Nephron progenitor cell (in vitro differentiated cells): ENCODE data around the gene LIN54.
"Not testable (repeated sequence)": the region's sequence is repeated elsewhere in the genome, so short reads cannot be mapped to it uniquely, and the experiment has no call there.

Experiments
- DNase-seq: peaks from one replicate; pipeline ENCODE4 v3.0.0; 2021
- H3K27ac Mint-ChIP-seq: 2 replicates; pipeline ENCODE4 v1.8.0; 2021; ENCODE audit warnings: mild to moderate bottlenecking, moderate library complexity, mixed read lengths
- H3K27me3 Mint-ChIP-seq: 2 replicates; pipeline ENCODE4 v1.8.0; 2021; ENCODE audit warnings: mild to moderate bottlenecking, low read depth, mixed read lengths; ENCODE audit not compliant: poor library complexity
- H3K36me3 Mint-ChIP-seq: 2 replicates; pipeline ENCODE4 v1.8.0; 2021; ENCODE audit warnings: low read depth, mixed read lengths
- H3K4me1 Mint-ChIP-seq: 2 replicates; pipeline ENCODE4 v1.8.0; 2021; ENCODE audit warnings: mixed read lengths
- H3K4me3 Mint-ChIP-seq: 2 replicates; pipeline ENCODE4 v1.8.0; 2021; ENCODE audit warnings: mild to moderate bottlenecking, moderate library complexity, mixed read lengths
- H3K9me3 Mint-ChIP-seq: 2 replicates; pipeline ENCODE4 v1.8.0; 2021; ENCODE audit warnings: mild to moderate bottlenecking, moderate library complexity, mixed read lengths
- TF ChIP-seq, protein P1 (sequence below): fragments of 200-600 bp; sonication (generic); IDR thresholded peaks from 2 replicates; pipeline ENCODE4 v1.5.0; 2021; ENCODE audit warnings: antibody characterized with exemption

The LIN54 gene

GRCh38 chr4:83009529-83009928, 1.1 kb downstream of the LIN54 start:
- peaks cover 11% of the 10 kb centered on the region for H3K9me3 Mint-ChIP-seq
- peaks cover 48% of the 10 kb centered on the region for H3K4me1 Mint-ChIP-seq
- no peak for DNase-seq
- peak overlapping the region; percentile 99 for H3K27ac Mint-ChIP-seq
- peak overlapping the region; percentile 94 for H3K4me3 Mint-ChIP-seq
- H3K27me3 Mint-ChIP-seq, result no peaks in the 10 kb centered on the region
- TF ChIP-seq, protein P1, sequence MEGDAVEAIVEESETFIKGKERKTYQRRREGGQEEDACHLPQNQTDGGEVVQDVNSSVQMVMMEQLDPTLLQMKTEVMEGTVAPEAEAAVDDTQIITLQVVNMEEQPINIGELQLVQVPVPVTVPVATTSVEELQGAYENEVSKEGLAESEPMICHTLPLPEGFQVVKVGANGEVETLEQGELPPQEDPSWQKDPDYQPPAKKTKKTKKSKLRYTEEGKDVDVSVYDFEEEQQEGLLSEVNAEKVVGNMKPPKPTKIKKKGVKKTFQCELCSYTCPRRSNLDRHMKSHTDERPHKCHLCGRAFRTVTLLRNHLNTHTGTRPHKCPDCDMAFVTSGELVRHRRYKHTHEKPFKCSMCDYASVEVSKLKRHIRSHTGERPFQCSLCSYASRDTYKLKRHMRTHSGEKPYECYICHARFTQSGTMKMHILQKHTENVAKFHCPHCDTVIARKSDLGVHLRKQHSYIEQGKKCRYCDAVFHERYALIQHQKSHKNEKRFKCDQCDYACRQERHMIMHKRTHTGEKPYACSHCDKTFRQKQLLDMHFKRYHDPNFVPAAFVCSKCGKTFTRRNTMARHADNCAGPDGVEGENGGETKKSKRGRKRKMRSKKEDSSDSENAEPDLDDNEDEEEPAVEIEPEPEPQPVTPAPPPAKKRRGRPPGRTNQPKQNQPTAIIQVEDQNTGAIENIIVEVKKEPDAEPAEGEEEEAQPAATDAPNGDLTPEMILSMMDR, result no peak
- H3K36me3 Mint-ChIP-seq, result peaks cover 20% of the 10 kb centered on the region

- Mint-ChIP-seq H3K36me3 (peaks cover 32% of the 10 kb centered on the region), H3K4me1 (peaks cover 13% of the 10 kb centered on the region)
- DNase-seq, H3K9me3 Mint-ChIP-seq, H3K27me3 Mint-ChIP-seq, H3K27ac Mint-ChIP-seq, H3K4me3 Mint-ChIP-seq: not testable (repeated sequence)
These were observed 7.4 kb downstream of the LIN54 start for GRCh38 chr4:83003044-83003791.

DNA sequence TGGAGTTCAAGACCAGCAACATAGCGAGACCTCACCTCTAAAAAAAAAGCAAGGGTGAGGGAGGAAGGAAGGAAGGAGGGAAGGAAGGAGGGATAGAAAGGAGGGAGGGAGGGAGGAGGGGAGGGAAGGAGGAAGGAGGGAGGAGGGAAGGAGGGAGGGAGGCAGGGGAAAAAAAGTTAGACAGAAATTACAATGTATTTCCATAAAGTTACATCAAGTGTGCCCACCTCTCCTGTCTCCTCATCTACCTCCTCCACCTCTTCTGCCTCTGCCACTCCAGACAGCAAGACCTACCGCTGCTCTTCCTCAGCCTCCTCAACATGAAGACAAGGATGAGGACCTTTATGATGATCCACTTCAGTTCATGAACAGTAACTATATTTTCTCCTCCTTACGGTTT, 8.3 kb downstream of the LIN54 start:
- peaks cover 9% of the 10 kb centered on the region for H3K4me1 Mint-ChIP-seq
- H3K36me3 Mint-ChIP-seq, result peaks cover 24% of the 10 kb centered on the region
- H3K27ac Mint-ChIP-seq, result no peak overlapping the region

GRCh38 chr4:82998898-82999297, 11.7 kb downstream of the LIN54 start:
- H3K9me3 Mint-ChIP-seq, result no peaks in the 10 kb centered on the region
- DNase-seq, result no peak
- peaks cover 9% of the 10 kb centered on the region for H3K4me1 Mint-ChIP-seq
- no peak overlapping the region for H3K4me3 Mint-ChIP-seq
- TF ChIP-seq, protein P1, result no peak
- H3K27me3 Mint-ChIP-seq, result peaks cover under 1% of the 10 kb centered on the region
- no peak overlapping the region for H3K27ac Mint-ChIP-seq
- H3K36me3 Mint-ChIP-seq, result peaks cover 17% of the 10 kb centered on the region

More for the DNA sequence above, 8.3 kb downstream of the LIN54 start:
- Mint-ChIP-seq H3K4me3 (no peak overlapping the region), H3K9me3 (peaks cover 4% of the 10 kb centered on the region), H3K27me3 (peaks cover 2% of the 10 kb centered on the region)
- DNase-seq, result no peak
- TF ChIP-seq, protein P1, result no peak

DNA sequence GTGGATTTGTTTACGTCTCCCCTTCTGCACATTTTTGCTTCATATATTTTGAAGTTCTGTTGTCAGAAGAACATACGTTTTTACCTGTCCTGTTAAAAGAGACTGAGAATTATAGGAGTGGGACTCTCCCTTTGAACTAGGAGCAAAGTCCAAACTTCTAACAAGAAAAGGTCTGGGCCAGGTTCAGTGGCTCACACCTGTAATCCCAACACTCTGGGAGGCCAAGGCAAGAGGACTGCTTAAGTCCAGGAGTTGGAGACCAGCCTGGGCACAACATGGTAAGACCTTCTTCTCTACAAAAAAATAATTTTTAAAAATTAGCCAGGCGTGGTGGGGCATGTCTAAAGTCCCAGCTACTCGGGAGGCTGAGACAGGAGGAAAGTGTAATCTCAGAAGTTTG, 15.8 kb downstream of the LIN54 start:
- TF ChIP-seq, protein P1, result no peak
- Mint-ChIP-seq H3K27me3 (no peaks in the 10 kb centered on the region), H3K9me3 (no peaks in the 10 kb centered on the region), H3K27ac (no peak overlapping the region), H3K4me1 (peaks cover 9% of the 10 kb centered on the region), H3K4me3 (no peak overlapping the region), H3K36me3 (peaks cover 21% of the 10 kb centered on the region)
- no peak for DNase-seq

GRCh38 chr4:82989575-82990429, 20.8 kb downstream of the LIN54 start:
- H3K27ac Mint-ChIP-seq, result peak overlapping the region; percentile 22
- H3K4me3 Mint-ChIP-seq, result no peak overlapping the region
- TF ChIP-seq, protein P1, result no peak
- no peaks in the 10 kb centered on the region for H3K4me1 Mint-ChIP-seq
- no peak for DNase-seq
- peaks cover 46% of the 10 kb centered on the region for H3K36me3 Mint-ChIP-seq
- H3K9me3 Mint-ChIP-seq, result peaks cover 10% of the 10 kb centered on the region
- no peaks in the 10 kb centered on the region for H3K27me3 Mint-ChIP-seq
